Stimulated activated naive B cell treated with anti-CD40 and anti-IgM and Interleukin-4, amounts not matched to agents 10 μg/mL and 1 μg/mL and 100 μg/mL, for 72 hours (primary cell): ENCODE measurements around the gene FGF11.
"Not testable (repeated sequence)": the region's sequence is repeated elsewhere in the genome, so short reads cannot be mapped to it uniquely, and the experiment has no call there.

Experiments used
- ATAC-seq, 2 donors: fragments of 150-1000 bp; cut with Tn5 transposase; replicated peaks; 2 replicates each; pipeline ENCODE4 v1.10.0; 2021; ENCODE audit warnings: moderate library complexity in 1 of 2
- DNase-seq: peaks from one replicate; pipeline ENCODE4 v3.0.0; 2021
- H3K27ac Mint-ChIP-seq: one replicate; pipeline ENCODE4 v1.8.0; 2022; ENCODE audit warnings: mild to moderate bottlenecking, mixed read lengths
- H3K27me3 Mint-ChIP-seq, 2 donors: one replicate each; pipeline ENCODE4 v1.8.0; 2022; ENCODE audit warnings: mixed read lengths in 2 of 2
- H3K36me3 Mint-ChIP-seq, 2 donors: one replicate each; pipeline ENCODE4 v1.8.0; 2022; ENCODE audit warnings: mixed read lengths in 2 of 2, mild to moderate bottlenecking in 1 of 2
- H3K4me1 Mint-ChIP-seq, 2 donors: one replicate each; pipeline ENCODE4 v1.8.0; 2022; ENCODE audit warnings: mixed read lengths in 2 of 2, mild to moderate bottlenecking in 1 of 2
- H3K4me3 Mint-ChIP-seq, 2 donors: one replicate each; pipeline ENCODE4 v1.8.0; 2022; ENCODE audit warnings: mild to moderate bottlenecking in 2 of 2, mixed read lengths in 2 of 2, moderate library complexity in 1 of 2
- H3K9me3 Mint-ChIP-seq, 2 donors: one replicate each; pipeline ENCODE4 v1.8.0; 2022; ENCODE audit warnings: mixed read lengths in 2 of 2, mild to moderate bottlenecking in 1 of 2

FGF11 gene

DNA sequence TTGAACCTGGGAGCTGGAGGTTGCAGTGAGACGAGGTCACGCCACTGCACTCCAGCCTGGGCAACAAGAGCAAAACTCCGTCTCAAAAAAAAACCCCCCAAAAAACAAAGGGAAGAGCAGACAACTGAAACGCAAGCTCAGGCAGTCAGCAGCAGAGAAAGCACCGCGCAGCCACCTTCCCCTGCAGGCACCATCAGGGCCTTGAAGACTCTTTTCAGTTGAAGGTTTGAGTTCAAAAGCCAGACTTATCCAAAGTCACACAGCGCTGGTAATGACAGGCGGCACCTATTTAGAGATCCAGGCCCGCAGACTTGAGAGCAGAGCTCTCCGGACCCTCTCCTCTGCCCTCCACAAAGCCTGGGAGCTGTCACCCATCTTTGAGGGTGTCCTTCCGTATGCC is 29.0 kb downstream of the FGF11 start:
- DNase-seq: no peak
- Mint-ChIP-seq H3K4me1 (peaks cover 18 to 35% of the 10 kb centered on the region in 2 donors), H3K4me3 (no peak overlapping the region), H3K27ac (no peak overlapping the region), H3K36me3 (peaks cover 24 to 26% of the 10 kb centered on the region in 2 donors), H3K27me3 (no peaks in the 10 kb centered on the region), H3K9me3 (no peaks in the 10 kb centered on the region)
- ATAC-seq: no peak

DNA sequence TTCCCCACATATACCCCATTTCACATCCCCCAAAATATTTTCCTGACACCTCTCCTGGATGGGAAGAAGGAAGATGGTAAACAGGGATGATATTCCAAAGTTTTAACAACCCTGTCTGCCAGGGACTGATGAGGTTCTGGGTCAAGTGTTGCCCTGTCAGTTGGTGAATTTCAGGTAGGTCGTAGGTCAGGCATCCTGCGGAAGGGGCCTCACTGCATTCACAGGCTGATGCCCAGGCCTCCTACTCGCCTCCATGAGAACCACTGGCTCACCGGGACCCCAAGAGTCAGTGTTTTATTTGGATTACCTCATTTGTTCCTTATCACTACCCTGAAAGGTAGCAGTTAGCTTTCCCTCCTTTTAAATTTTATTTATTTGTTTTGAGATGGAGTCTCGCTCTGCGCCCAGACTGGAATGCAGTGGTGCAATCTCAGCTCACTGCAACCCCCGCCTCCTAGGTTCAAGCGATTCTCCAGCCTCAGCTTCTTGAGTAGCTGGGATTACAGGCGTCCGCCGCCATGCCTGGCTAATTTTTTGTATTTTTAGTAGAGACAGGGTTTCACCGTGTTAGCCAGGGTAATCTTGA is 29.6 kb downstream of the FGF11 start:
- Mint-ChIP-seq H3K27me3 (no peaks in the 10 kb centered on the region), H3K36me3 (peaks cover 19 to 20% of the 10 kb centered on the region in 2 donors), H3K4me1 (peaks cover 18 to 35% of the 10 kb centered on the region in 2 donors), H3K9me3 (no peaks in the 10 kb centered on the region), H3K4me3 (no peak overlapping the region), H3K27ac (no peak overlapping the region)
- no peak for ATAC-seq
- DNase-seq: no peak

DNA sequence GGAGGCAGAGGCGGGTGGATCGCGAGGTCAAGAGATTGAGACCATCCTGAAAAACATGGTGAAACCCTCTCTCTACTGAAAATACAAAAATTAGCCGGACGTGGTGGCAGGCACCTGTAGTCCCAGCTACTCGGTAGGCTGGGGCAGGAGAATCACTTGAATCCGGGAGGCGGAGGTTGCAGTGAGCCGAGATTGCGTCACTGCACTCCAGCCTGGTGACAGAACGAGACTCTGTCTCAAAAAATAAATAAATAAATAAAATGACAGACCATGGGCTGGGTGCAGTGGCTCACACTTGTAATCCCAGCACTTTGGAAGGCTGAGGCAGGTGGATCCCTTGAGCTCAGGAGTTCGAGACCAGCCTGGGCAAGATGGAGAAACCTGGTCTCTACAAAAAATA is 30.5 kb downstream of the FGF11 start:
- H3K9me3 Mint-ChIP-seq, H3K4me3 Mint-ChIP-seq, H3K27me3 Mint-ChIP-seq, DNase-seq, H3K27ac Mint-ChIP-seq, ATAC-seq: not testable (repeated sequence)
- peaks cover 15 to 16% of the 10 kb centered on the region in 2 donors for H3K36me3 Mint-ChIP-seq
- peaks cover 18 to 35% of the 10 kb centered on the region in 2 donors for H3K4me1 Mint-ChIP-seq

DNA sequence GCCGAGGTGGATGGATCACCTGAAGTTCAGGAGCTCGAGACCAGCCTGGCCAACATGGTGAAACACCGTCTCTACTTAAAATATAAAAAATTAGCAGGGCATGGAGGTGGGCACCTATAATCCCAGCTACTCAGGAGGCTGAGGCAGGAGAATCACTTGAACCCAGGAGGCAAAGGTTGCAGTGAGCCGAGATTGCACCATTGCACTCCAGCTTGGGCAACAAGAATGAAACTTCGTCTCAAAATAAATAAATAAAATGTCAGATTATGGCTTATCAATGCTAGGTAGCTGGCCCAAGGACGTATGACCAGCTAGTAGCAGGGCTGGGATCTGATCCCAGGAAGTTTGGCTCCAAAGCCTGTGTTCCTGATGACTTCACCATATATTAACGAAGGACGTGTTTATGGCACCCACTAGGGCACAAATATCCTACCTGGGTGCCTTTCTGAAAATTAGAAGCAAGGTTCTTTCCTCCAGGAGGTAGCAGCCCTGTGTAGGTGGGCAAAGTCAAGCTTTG is 31.2 kb downstream of the FGF11 start:
- H3K36me3 Mint-ChIP-seq: peaks cover 15% of the 10 kb centered on the region in 2 donors
- not testable (repeated sequence) for H3K27me3 Mint-ChIP-seq, H3K4me3 Mint-ChIP-seq, H3K27ac Mint-ChIP-seq, ATAC-seq, DNase-seq, H3K9me3 Mint-ChIP-seq
- H3K4me1 Mint-ChIP-seq: peaks cover 18 to 35% of the 10 kb centered on the region in 2 donors

DNA sequence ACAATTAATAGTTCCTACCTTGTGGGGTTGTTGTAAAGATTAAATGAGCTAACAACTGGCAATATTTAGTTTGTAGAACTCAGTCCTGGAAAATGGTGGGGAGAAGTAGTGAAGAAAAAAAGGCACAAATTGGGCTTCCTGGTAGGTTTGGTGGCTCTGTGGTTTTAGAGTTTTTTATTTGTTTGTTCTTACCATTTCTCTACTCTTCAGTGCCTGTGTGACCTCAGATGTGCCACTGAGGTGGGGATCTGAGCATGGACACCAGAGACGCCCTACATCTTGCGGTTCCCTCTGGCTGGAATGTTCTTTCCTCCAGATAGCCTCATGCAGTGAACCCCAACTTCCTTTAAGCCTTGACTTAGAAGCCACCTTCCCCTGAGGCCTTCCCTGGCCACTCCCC is 32.4 kb downstream of the FGF11 start:
- ATAC-seq: no peak
- Mint-ChIP-seq H3K27me3 (no peaks in the 10 kb centered on the region), H3K9me3 (no peaks in the 10 kb centered on the region), H3K27ac (no peak overlapping the region), H3K4me1 (peaks cover 23 to 38% of the 10 kb centered on the region in 2 donors), H3K4me3 (no peak overlapping the region), H3K36me3 (peaks cover 8 to 9% of the 10 kb centered on the region in 2 donors)
- DNase-seq: no peak

DNA sequence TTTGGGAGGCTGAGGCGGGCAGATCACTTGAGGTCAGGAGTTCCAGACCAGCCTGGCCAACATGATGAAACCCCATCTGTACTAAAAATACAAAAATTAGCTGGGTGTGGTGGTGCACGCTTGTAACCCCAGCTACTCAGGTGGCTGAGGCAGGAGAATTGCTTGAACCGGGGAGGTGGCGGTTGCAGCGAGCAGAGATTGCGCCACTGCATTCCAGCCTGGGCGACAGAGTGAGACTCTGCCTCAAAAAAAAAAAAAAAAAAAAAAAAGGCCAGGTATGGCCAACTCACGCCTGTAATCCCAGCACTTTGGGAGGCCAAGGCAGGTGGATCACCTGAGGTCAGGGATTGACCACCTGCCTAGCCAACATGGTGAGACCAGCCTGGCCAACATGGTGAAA is 35.5 kb downstream of the FGF11 start:
- H3K9me3 Mint-ChIP-seq, H3K4me3 Mint-ChIP-seq, H3K27ac Mint-ChIP-seq, H3K27me3 Mint-ChIP-seq, DNase-seq, ATAC-seq, H3K36me3 Mint-ChIP-seq: not testable (repeated sequence)
- peaks cover 31 to 42% of the 10 kb centered on the region in 2 donors for H3K4me1 Mint-ChIP-seq

DNA sequence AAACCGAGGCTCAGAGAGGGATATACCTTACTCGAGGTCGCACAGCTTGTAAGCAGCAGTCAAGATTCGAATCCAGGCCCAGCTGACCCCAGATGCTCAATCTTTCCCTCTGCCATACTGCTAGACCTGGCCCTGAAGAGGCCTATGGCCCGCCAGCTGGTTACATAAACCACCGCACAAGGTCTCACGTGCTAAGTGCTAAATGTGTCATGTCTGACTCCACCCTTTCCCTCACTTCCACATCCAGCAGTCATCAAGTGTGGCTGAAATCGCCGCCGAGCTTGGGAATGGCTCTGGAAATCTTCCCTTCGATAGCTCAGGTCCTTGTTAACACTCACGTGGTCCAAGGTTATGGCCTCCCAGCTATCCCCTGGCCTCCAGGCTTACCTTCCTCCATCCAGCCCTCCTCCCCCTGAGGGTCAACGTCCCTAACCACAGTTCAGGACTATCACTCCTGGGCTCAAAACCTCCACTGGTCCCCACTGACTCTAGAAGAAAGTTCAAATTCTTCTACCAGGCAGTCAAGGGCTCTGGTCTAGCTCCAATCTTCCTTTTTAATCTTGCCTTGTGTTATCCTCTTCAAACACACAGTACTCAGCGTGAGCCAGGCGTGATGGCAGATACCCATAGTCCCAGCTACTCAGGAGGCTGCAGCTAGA is 36.6 kb downstream of the FGF11 start:
- Mint-ChIP-seq H3K4me3 (no peak overlapping the region), H3K27ac (no peak overlapping the region), H3K9me3 (no peaks in the 10 kb centered on the region), H3K27me3 (no peaks in the 10 kb centered on the region), H3K36me3 (peaks cover 3 to 4% of the 10 kb centered on the region in 2 donors), H3K4me1 (peaks cover 35 to 53% of the 10 kb centered on the region in 2 donors)
- ATAC-seq (no peak), DNase-seq (no peak)

DNA sequence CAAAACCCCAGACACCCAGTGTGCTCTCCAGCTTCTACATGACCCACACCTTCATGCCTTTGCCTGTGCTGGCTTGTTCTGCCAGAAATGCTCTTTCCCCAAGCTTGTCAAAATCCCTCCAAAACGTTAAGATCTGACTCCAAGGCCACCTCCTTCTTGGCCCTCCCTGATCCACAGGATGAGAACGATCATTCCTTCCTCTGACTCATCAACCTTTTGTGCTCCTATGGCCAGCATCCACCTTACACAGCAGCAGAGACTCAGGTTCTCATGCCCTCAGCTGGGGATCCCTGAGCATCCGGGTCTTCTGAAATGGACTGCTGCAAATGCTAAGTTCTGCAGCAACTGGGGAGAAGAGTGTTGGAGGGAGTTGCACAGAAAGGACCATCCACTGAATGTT is 37.2 kb downstream of the FGF11 start:
- Mint-ChIP-seq H3K36me3 (peaks cover 3 to 4% of the 10 kb centered on the region in 2 donors), H3K4me1 (peaks cover 39 to 58% of the 10 kb centered on the region in 2 donors), H3K27me3 (no peaks in the 10 kb centered on the region), H3K4me3 (no peak overlapping the region), H3K27ac (peak overlapping the region; percentile 16), H3K9me3 (no peaks in the 10 kb centered on the region)
- DNase-seq: no peak
- ATAC-seq: no peak

DNA sequence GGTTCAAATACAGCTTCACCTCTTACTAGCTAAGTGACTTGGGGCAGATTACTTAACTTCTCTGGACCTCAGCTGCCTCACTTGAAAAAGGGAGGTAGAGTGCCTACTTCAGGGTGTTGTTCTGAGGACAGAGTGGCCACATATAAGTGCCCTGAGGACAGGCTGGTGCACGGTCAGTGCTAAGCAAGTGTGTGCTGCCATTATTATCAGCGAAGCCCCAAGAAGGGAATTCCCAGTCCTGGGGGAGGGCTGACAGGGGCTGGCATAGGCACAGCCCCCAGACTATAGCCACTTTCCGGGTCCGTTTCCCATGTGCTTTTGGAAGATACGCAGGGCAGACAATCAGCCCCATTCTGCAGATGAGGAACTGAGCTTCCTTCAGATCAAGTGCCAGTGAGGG is 37.6 kb downstream of the FGF11 start:
- Mint-ChIP-seq H3K4me3 (no peak overlapping the region), H3K27me3 (no peaks in the 10 kb centered on the region), H3K36me3 (peaks cover 3 to 4% of the 10 kb centered on the region in 2 donors), H3K9me3 (no peaks in the 10 kb centered on the region), H3K27ac (no peak overlapping the region), H3K4me1 (peaks cover 41 to 59% of the 10 kb centered on the region in 2 donors)
- ATAC-seq (no peak), DNase-seq (no peak)

DNA sequence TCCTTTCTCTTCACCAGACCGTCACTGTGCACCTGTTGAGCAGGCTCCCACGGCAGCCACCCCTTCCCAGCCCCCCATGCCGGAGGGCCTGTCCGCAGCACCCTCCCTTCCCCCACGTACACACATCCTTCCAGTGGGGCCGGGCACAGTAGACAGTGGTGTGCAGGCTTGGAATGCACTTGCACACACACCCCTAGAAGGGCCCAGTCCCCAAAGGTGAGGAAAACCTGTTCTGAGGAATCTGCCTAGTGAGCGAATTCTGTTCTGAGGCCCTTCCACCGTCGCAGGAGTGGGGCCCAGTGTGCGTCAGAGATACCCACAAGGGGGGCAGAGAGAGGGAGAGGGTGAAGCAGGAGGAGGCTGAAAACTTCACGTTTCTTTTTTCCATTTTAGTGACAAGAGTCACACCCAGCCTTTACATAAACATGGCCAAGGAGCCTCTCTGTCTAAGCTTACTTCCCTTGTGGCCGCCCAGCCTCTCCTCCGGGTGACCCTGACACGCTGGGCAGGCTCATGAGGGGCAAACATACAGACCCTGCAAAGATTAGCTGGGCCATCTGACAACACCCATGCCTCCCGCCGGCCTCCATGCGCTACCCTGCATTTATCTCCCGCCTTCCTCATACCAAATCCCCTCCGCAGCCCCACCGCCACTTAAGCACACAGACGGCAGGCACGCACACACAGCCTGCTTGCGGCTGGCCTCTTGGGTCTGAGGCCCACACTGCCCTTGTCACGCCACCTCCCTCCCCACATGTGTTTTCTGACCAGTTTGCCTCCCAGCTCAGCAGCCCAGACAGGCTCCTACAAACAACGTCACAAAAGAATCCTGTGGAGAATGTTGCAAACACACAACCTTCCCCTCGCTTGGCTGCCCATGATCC is 38.3 kb downstream of the FGF11 start:
- peak in 1 of 2 donors; percentile 3 for ATAC-seq
- H3K27ac Mint-ChIP-seq: peak overlapping the region; percentile 77
- H3K9me3 Mint-ChIP-seq: no peaks in the 10 kb centered on the region
- peaks cover 46 to 62% of the 10 kb centered on the region in 2 donors for H3K4me1 Mint-ChIP-seq
- peak overlapping the region; percentile 88 to 93 for H3K4me3 Mint-ChIP-seq
- H3K27me3 Mint-ChIP-seq: no peaks in the 10 kb centered on the region
- no peak for DNase-seq
- H3K36me3 Mint-ChIP-seq: peaks cover 3 to 4% of the 10 kb centered on the region in 2 donors

DNA sequence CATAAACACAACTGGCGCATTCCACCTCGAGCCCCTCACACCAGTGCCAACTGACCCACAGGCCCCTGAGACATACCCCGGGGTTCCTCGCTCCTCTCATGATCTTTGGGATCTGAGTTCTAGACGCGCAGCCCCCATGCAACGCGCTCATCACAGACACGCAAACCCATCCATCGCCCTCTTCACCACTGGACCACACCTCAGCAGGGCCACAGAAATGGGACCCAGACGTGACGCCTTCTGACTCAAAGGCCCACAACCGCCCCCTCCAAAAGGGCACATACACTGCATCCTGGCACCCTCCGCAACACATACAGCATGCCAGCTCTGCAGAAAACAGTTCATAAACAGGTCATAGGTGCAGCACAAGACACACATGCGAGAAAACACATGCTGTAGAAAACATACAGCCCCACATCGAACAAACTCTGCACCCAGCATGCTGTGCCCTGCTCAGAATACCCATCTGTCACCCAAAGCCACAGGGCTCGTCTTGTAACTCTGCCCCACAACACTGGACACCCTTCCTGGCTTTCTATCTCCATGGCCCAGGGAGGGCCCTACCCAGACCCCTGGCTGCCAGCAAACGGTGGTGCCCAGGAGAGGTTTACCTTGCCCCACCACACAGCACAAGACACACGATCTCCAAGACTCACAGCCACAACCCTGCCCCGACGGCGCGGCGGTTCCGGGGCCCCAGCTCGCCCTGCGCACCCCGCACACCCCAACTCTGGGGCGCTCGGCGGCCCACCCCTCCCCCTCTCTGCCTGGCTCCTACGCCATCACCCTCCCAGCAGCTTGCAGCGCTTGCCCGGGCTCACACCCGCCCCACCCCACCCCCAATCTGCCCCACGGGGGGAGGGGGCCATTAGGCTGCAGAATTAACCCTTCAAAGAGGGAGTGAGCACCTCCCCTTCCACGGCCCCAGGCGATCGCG is 39.2 kb downstream of the FGF11 start:
- H3K36me3 Mint-ChIP-seq: peaks cover 3 to 4% of the 10 kb centered on the region in 2 donors
- H3K9me3 Mint-ChIP-seq: no peaks in the 10 kb centered on the region
- H3K4me1 Mint-ChIP-seq: peaks cover 51 to 68% of the 10 kb centered on the region in 2 donors
- peak overlapping the region; percentile 77 for H3K27ac Mint-ChIP-seq
- ATAC-seq: peak; percentile 26 to 30
- H3K4me3 Mint-ChIP-seq: peak overlapping the region; percentile 88 to 93
- no peaks in the 10 kb centered on the region for H3K27me3 Mint-ChIP-seq
- DNase-seq: no peak

DNA sequence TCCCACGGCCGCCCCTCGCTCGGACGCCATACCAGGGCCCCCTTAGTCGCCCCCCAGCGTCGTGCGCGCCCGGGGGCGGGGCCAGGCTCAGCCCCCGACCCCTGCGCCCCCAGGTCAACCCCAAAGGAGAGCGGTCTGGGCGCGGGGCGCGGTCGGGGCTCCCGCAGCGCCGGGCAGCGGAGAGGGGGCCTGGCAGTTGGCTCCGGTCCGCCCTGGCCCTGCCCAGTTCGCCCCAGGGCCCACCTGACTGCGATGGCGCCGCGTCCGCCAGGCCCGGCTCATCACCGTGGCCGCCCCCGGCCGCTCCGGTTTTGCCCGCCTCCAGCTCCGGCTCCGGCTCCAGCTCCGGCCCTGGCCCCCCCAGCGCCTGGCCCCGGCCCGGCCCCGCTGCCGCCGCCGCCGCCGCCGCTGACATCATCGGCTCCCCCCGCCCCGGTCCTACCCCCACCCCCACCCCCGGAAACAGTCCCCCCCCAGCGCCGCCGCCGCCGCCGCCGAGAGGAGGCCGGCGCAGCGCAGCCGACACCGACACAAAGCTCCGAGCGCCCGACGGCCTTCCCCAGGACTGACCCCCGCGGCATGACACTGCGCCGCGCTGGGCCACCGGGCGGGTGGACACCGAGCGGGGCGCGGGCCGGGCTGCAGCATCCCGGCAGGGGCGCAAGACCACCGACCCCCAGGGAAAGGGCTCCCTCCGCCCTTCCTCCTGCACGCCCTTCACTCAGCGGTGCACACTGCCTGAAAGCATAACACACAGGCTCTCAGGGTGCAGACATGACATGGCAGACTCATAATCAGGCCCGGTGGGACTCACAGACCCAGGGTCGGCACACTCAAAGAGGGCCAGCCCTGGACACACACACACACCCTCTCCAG is 40.1 kb downstream of the FGF11 start, which contains the start of gene ZBTB4:
TSS of gene ZBTB4 (minus strand) at position 419 of the 876 bp plus-strand sequence. CDS start 12,830 bp downstream, outside the sequence.
- H3K36me3 Mint-ChIP-seq: peaks cover 6 to 7% of the 10 kb centered on the region in 2 donors
- DNase-seq: peak; percentile 29
- H3K4me1 Mint-ChIP-seq: peaks cover 51 to 70% of the 10 kb centered on the region in 2 donors
- peak; percentile 12 to 19 for ATAC-seq
- H3K27me3 Mint-ChIP-seq: no peaks in the 10 kb centered on the region
- no peaks in the 10 kb centered on the region for H3K9me3 Mint-ChIP-seq
- H3K4me3 Mint-ChIP-seq: peak within 1 kb of the TSS; percentile 88 to 93
- peak within 1 kb of the TSS; percentile 93 for H3K27ac Mint-ChIP-seq

DNA sequence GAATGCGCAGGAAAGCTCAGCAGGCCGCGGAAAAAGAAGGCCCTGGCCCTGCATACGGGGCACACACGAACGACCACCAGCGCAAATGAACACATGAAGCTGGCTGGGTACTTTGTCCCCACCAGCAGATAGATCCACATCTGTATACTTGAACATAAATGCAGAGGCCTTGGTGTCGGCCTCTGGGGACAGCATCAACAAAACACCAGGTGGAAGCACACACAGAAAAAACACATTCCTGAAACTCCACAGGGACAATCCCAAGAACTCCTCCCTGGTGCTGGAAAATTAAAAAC is 40.7 kb downstream of the FGF11 start:
- H3K27ac Mint-ChIP-seq: peak overlapping the region; percentile 93
- peaks cover 55 to 76% of the 10 kb centered on the region in 2 donors for H3K4me1 Mint-ChIP-seq
- H3K9me3 Mint-ChIP-seq: no peaks in the 10 kb centered on the region
- peaks cover 11 to 13% of the 10 kb centered on the region in 2 donors for H3K36me3 Mint-ChIP-seq
- H3K4me3 Mint-ChIP-seq: peak overlapping the region; percentile 87 to 93
- ATAC-seq (no peak), DNase-seq (no peak)
- no peaks in the 10 kb centered on the region for H3K27me3 Mint-ChIP-seq
